Panc1 (cell line): ENCODE measurements around the gene NUB1. TPM values are rescaled to one million over a fixed set of nuclear protein-coding genes. Genes with fewer than 3 reads are reported as not detected.

Experiments used
- ATAC-seq: fragments of 200-7000 bp; cut with Tn5 transposase; 2 replicates; pipeline ENCODE4 v1.9.1; 2020; ENCODE audit warnings: mild to moderate bottlenecking, moderate library complexity
- BruUV-seq: library from RNA; stranded (reverse); fragments of 400-500 nt; replicated peaks from 2 replicates; lab custom pipeline; 2021; lab: Mats Ljungman, UMichigan
- CTCF ChIA-PET: fragments of 300-600 bp; sonication (Branson Sonifier 250); formaldehyde crosslinking; loops from one replicate; lab custom pipeline; 2022; ENCODE audit warnings: antibody characterized with exemption; lab: Charles Lee
- POLR2A ChIA-PET: fragments of 300-600 bp; sonication (Branson Sonifier 250); formaldehyde crosslinking; loops from one replicate; lab custom pipeline; 2022; ENCODE audit warnings: antibody characterized with exemption; lab: Charles Lee
- DNase-seq: peaks from one replicate; pipeline ENCODE4 v3.0.0-alpha.2; 2010; ENCODE audit warnings: low read depth, low spot score
- H3K27ac ChIP-seq: 2 replicates; pipeline ENCODE4 v1.5.1; 2011; ENCODE audit warnings: mild to moderate bottlenecking, low read length, inconsistent platforms
- H3K27me3 ChIP-seq: fragments of 200-500 bp; sonication (Bioruptor generic); 2 replicates; pipeline ENCODE4 v1.6.0; 2014; ENCODE audit warnings: low read length, inconsistent platforms; ENCODE audit not compliant: control insufficient read depth, insufficient read depth
- H3K36me3 ChIP-seq: fragments of 200-500 bp; sonication (Bioruptor generic); 2 replicates; pipeline ENCODE4 v1.5.1; 2014; ENCODE audit warnings: inconsistent platforms, mild to moderate bottlenecking, low read length, moderate library complexity; ENCODE audit not compliant: control insufficient read depth, insufficient read depth
- H3K4me1 ChIP-seq: 2 replicates; pipeline ENCODE4 v1.5.1; 2011; ENCODE audit warnings: inconsistent platforms, mild to moderate bottlenecking, low read length, moderate library complexity; ENCODE audit not compliant: control insufficient read depth, insufficient read depth
- H3K4me3 ChIP-seq, 2 experiments: 2 replicates each; pipeline ENCODE4 v1.5.1; 2011 to 2012; ENCODE audit warnings: low read depth in 2 of 2, low read length in 2 of 2, mild to moderate bottlenecking in 2 of 2, inconsistent platforms in 1 of 2, moderate library complexity in 1 of 2
- H3K9me3 ChIP-seq: fragments of 200-500 bp; sonication (Bioruptor generic); 2 replicates; pipeline ENCODE4 v1.5.1; 2014; ENCODE audit warnings: low read depth, mild to moderate bottlenecking, inconsistent platforms, low read length, moderate library complexity; ENCODE audit not compliant: control insufficient read depth, insufficient read depth
- CTCF ChIP-seq: fragments of 450-650 bp; IDR thresholded peaks from 2 replicates; pipeline ENCODE4 v1.5.1; 2017; ENCODE audit warnings: mild to moderate bottlenecking
- POLR2AphosphoS5 ChIP-seq: IDR thresholded peaks from 2 replicates; pipeline ENCODE4 v1.6.1; 2012; ENCODE audit warnings: mild to moderate bottlenecking, low read depth, low read length, moderate library complexity
- REST ChIP-seq, 2 experiments: IDR thresholded peaks; 2 replicates each; pipeline ENCODE4 v1.6.1; 2011 to 2012; ENCODE audit warnings: low read depth in 2 of 2, control low read depth in 1 of 2, low read length in 1 of 2, mild to moderate bottlenecking in 1 of 2, moderate library complexity in 1 of 2; ENCODE audit not compliant: insufficient read depth in 1 of 2
- TCF7L2 ChIP-seq: IDR thresholded peaks from 2 replicates; pipeline ENCODE4 v1.6.1; 2011; ENCODE audit warnings: mild to moderate bottlenecking, low read depth, low read length, inconsistent platforms
- in situ Hi-C: cut with HindIII; loops from 2 replicates; pipeline ENCODE4 v1.10.0; 2016; ENCODE audit warnings: low sequenced_read_pairs, low pct_unique_long_range_greater_than_20kb
- intact Hi-C: fragments of 100-400 bp; cut with micrococcal nuclease; formaldehyde crosslinking; loops from one replicate; pipeline ENCODE4 v1.10.0; 2022; ENCODE audit not compliant: unreplicated experiment
- total RNA-seq: library from RNA; stranded (reverse); gene quantifications from one replicate; pipeline ENCODE4 v1.2.1, GENCODE V29; 2021; ENCODE audit not compliant: unreplicated experiment

NUB1 gene
- total RNA-seq, 1 experiment from 2014 or later: 50.5 TPM

GRCh38 chr7:151410405-151411390 lies 69.1 kb downstream of the NUB1 start:
- Histone ChIP-seq H3K27me3 (no peaks in the 10 kb centered on the region), H3K4me1 (no peaks in the 10 kb centered on the region; the same call in none of the 2 replicates), H3K9me3 (no peaks in the 10 kb centered on the region), H3K27ac (no peak overlapping the region), H3K36me3 (no peaks in the 10 kb centered on the region), H3K4me3 (peak overlapping the region; percentile 37 to 51)
- ATAC-seq (peak; percentile 39), DNase-seq (no peak)
- intact Hi-C loops (no loop called here), in situ Hi-C loops (no loop called here)
- TF ChIP-seq POLR2AphosphoS5 (no peak), TCF7L2 (no peak), CTCF (no peak), REST (IDR thresholded peaks at IDR 0.05; ENCODE audit: insufficient read depth in 1 of 2, low read depth in 2 of 2, low read length in 1 of 2) (no peak)
- no TSS peak for BruUV-seq
- POLR2A ChIA-PET: no interaction called here
- CTCF ChIA-PET: no interaction called here

- POLR2A ChIA-PET: interaction anchor here (0.5 kb wide), 1 partner anchor 48 kb away, joined by 6 read pairs; no protein-coding TSS in a partner anchor
- no peaks in the 10 kb centered on the region for H3K27me3 ChIP-seq
- no peak for DNase-seq
- no peak overlapping the region for H3K4me3 ChIP-seq
- H3K27ac ChIP-seq: no peak overlapping the region
- no TSS peak for BruUV-seq
- intact Hi-C loops (no loop called here), in situ Hi-C loops (no loop called here)
- H3K4me1 ChIP-seq: no peaks in the 10 kb centered on the region; the same call in none of the 2 replicates
- CTCF ChIA-PET: interaction anchor here (0.7 kb wide), 1 partner anchor 42 kb away, joined by 4 read pairs; no protein-coding TSS in a partner anchor
- ATAC-seq: no peak
- no peaks in the 10 kb centered on the region for H3K36me3 ChIP-seq
- H3K9me3 ChIP-seq: no peaks in the 10 kb centered on the region
- TF ChIP-seq CTCF: no peak
Observed at GRCh38 chr7:151411551-151411950, 69.9 kb downstream of the NUB1 start.
